Hepatocyte (in vitro differentiated cells): Measurements from ENCODE around the gene HAND2.

ENCODE experiments used
- EZH2 ChIP-seq: fragments of 200-600 bp; sonication (generic); IDR thresholded peaks from 2 replicates; pipeline ENCODE4 v1.6.1; 2016; ENCODE audit warnings: antibody characterized with exemption, mild to moderate bottlenecking, borderline replicate concordance
- TF ChIP-seq, protein P1 (sequence below): fragments of 200-600 bp; sonication (generic); IDR thresholded peaks from 2 replicates; pipeline ENCODE4 v1.5.1; 2016; ENCODE audit warnings: antibody characterized with exemption, mild to moderate bottlenecking; ENCODE audit not compliant: poor library complexity

- TF ChIP-seq, protein P1, sequence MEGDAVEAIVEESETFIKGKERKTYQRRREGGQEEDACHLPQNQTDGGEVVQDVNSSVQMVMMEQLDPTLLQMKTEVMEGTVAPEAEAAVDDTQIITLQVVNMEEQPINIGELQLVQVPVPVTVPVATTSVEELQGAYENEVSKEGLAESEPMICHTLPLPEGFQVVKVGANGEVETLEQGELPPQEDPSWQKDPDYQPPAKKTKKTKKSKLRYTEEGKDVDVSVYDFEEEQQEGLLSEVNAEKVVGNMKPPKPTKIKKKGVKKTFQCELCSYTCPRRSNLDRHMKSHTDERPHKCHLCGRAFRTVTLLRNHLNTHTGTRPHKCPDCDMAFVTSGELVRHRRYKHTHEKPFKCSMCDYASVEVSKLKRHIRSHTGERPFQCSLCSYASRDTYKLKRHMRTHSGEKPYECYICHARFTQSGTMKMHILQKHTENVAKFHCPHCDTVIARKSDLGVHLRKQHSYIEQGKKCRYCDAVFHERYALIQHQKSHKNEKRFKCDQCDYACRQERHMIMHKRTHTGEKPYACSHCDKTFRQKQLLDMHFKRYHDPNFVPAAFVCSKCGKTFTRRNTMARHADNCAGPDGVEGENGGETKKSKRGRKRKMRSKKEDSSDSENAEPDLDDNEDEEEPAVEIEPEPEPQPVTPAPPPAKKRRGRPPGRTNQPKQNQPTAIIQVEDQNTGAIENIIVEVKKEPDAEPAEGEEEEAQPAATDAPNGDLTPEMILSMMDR: no peak
- no peak for TF ChIP-seq EZH2
Observed at GRCh38 chr4:173543266-173543665, 13.2 kb upstream of the HAND2 start.
